ENCODE measurements around the gene SERTAD3.

The SERTAD3 gene

GRCh38 chr19:40421993-40422747 is 22.0 kb downstream of the SERTAD3 start:
- no peak overlapping the region for H3K9ac ChIP-seq (ENCODE audit: low read length)
- no peak overlapping the region for H3K4me3 ChIP-seq (ENCODE audit: low read length)

GRCh38 chr19:40420766-40421765 is 23.1 kb downstream of the SERTAD3 start:
- no peaks in the 10 kb centered on the region; the same call in 1 of the 2 replicates for H3K27me3 ChIP-seq (replicated peaks; ENCODE audit: insufficient read depth, low read length)
- TF ChIP-seq EZH2 (optimal IDR thresholded peaks at IDR 0.05; ENCODE audit: low read depth, low read length) (no peak), EZH2phosphoT487 (IDR thresholded peaks at IDR 0.05; ENCODE audit: low read length) (no peak), CTCF (IDR thresholded peaks at IDR 0.05; ENCODE audit: low read length) (peak; percentile 92)
- no peaks in the 10 kb centered on the region for H3K9me3 ChIP-seq (replicated peaks; ENCODE audit: insufficient read depth, low read length)
- H3K4me3 ChIP-seq (ENCODE audit: low read length): peak overlapping the region; percentile 79
- peak; percentile 83 for DNase-seq
- peaks cover 7% of the 10 kb centered on the region for H3K4me1 ChIP-seq (ENCODE audit: low read length)
- H3K36me3 ChIP-seq (replicated peaks; ENCODE audit: insufficient read depth, low read length): no peaks in the 10 kb centered on the region
- peak overlapping the region; percentile 80 for H3K27ac ChIP-seq (ENCODE audit: low read length)
- H2AFZ ChIP-seq (ENCODE audit: low read length): peak overlapping the region; percentile 88
- peak overlapping the region; percentile 78 for H3K9ac ChIP-seq (ENCODE audit: low read length)
- H4K20me1 ChIP-seq (ENCODE audit: insufficient read depth, low read length): no peaks in the 10 kb centered on the region
- H3K9me2 ChIP-seq (replicated peaks; ENCODE audit: insufficient read depth, low read length): no peaks in the 10 kb centered on the region
- H3F3A ChIP-seq (ENCODE audit: insufficient read depth, low read length): peaks cover 5% of the 10 kb centered on the region
- H3K79me2 ChIP-seq (ENCODE audit: low read length): peaks cover 4% of the 10 kb centered on the region
- peak overlapping the region; percentile 95 for H3K4me2 ChIP-seq (ENCODE audit: low read depth, low read length)

More at GRCh38 chr19:40421993-40422747, 22.0 kb downstream of the SERTAD3 start:
- Histone ChIP-seq H3K27ac (ENCODE audit: low read length) (no peak overlapping the region), H3K79me2 (ENCODE audit: low read length) (peaks cover 4% of the 10 kb centered on the region), H3K9me3 (replicated peaks; ENCODE audit: insufficient read depth, low read length) (no peaks in the 10 kb centered on the region), H3K4me2 (ENCODE audit: low read depth, low read length) (peak overlapping the region; percentile 95; the same call in 1 of the 2 replicates), H2AFZ (ENCODE audit: low read length) (no peak overlapping the region), H3K27me3 (replicated peaks; ENCODE audit: insufficient read depth, low read length) (no peaks in the 10 kb centered on the region; the same call in 1 of the 2 replicates), H4K20me1 (ENCODE audit: insufficient read depth, low read length) (no peaks in the 10 kb centered on the region), H3K36me3 (replicated peaks; ENCODE audit: insufficient read depth, low read length) (no peaks in the 10 kb centered on the region), H3K4me1 (ENCODE audit: low read length) (peaks cover 7% of the 10 kb centered on the region), H3K9me2 (replicated peaks; ENCODE audit: insufficient read depth, low read length) (no peaks in the 10 kb centered on the region), H3F3A (ENCODE audit: insufficient read depth, low read length) (peaks cover 5% of the 10 kb centered on the region)
- DNase-seq: no peak
- TF ChIP-seq EZH2phosphoT487 (IDR thresholded peaks at IDR 0.05; ENCODE audit: low read length) (no peak), EZH2 (optimal IDR thresholded peaks at IDR 0.05; ENCODE audit: low read depth, low read length) (no peak), CTCF (IDR thresholded peaks at IDR 0.05; ENCODE audit: low read length) (no peak)

- Histone ChIP-seq H3K4me1 (ENCODE audit: low read length) (peaks cover 7% of the 10 kb centered on the region), H3K9me2 (replicated peaks; ENCODE audit: insufficient read depth, low read length) (no peaks in the 10 kb centered on the region), H3K9ac (ENCODE audit: low read length) (peak overlapping the region; percentile 78; the same call in 1 of the 2 replicates), H3K4me3 (ENCODE audit: low read length) (peak overlapping the region; percentile 79), H3K9me3 (replicated peaks; ENCODE audit: insufficient read depth, low read length) (no peaks in the 10 kb centered on the region), H3F3A (ENCODE audit: insufficient read depth, low read length) (peaks cover 5% of the 10 kb centered on the region), H3K27me3 (replicated peaks; ENCODE audit: insufficient read depth, low read length) (no peaks in the 10 kb centered on the region; the same call in 1 of the 2 replicates), H3K4me2 (ENCODE audit: low read depth, low read length) (peak overlapping the region; percentile 95; the same call in 1 of the 2 replicates), H3K27ac (ENCODE audit: low read length) (peak overlapping the region; percentile 80; the same call in 1 of the 2 replicates), H2AFZ (ENCODE audit: low read length) (peak overlapping the region; percentile 88), H4K20me1 (ENCODE audit: insufficient read depth, low read length) (no peaks in the 10 kb centered on the region), H3K36me3 (replicated peaks; ENCODE audit: insufficient read depth, low read length) (no peaks in the 10 kb centered on the region), H3K79me2 (ENCODE audit: low read length) (peaks cover 4% of the 10 kb centered on the region)
- TF ChIP-seq EZH2 (optimal IDR thresholded peaks at IDR 0.05; ENCODE audit: low read depth, low read length) (no peak), CTCF (IDR thresholded peaks at IDR 0.05; ENCODE audit: low read length) (no peak), EZH2phosphoT487 (IDR thresholded peaks at IDR 0.05; ENCODE audit: low read length) (no peak)
- DNase-seq: no peak
These were observed 23.7 kb downstream of the SERTAD3 start for GRCh38 chr19:40420451-40420765.

Measured in MM.1S (cell line).